Embryonic facial prominence (tissue), 1 donor: ENCODE results near the gene MLH1.

ENCODE experiments used
- DNase-seq: peaks from one replicate; pipeline ENCODE4 v3.0.0-alpha.2; 2016; ENCODE audit errors: extremely low spot score

Gene MLH1

DNA sequence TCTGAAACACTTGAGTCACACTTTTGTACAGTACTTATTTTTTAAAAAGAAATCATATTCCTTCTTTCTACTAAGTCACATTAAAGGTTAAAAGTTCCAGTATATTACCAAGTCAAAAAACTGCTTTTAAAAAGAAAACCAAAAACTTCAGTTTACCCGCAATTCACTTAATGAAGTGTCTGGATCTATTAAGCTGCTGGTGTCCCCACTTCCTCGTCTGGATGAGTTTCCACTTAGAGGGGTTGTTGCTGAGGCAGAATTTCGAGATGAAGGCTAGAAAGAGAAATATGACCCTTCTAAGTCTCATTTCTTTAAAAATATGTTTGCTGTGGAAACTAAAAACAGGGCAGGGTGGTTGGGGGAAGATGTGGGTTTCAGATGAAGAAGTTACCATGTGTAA is 101.3 kb downstream of the MLH1 start:
- DNase-seq, result no peak

DNA sequence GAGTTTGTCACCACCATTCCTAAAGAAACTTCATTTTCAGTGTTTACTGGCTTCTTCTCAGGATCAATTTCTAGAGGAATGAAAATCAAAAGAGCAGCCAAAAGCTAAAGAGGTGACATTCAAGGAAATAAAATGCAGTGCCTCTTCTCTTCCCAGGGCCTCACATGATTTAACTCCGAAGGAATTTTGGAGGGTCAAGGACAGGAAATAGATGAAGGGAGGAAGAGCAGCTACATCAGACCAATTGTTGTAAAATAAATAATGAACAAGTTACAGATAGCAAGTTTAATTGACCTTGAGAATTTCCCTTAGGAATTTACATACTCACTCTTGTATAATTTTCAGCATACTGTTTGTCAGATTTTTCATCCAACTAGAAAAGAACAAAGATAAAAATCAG is 103.0 kb downstream of the MLH1 start:
- DNase-seq, result no peak

DNA sequence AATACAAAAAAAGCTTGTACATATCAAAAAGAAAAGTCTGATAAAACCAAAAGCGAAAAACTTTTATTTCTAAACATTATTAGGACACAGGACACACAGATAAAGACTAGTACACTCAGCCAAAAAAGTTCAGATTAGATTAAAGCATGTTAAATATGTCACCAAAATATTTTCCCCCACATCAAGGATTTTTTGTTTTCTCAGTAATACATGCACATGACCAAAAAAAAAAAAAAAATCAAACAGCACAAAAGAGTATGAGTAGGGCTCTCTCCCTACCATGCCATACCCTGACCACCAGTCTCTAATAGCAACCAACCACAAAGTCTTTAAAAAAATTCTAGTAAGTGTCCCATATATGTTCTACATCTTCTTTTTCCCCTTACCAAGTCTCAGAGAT is 103.7 kb downstream of the MLH1 start:
- DNase-seq, result no peak

- no peak for DNase-seq
These were observed 104.5 kb downstream of the MLH1 start for GRCh38 chr3:37097776-37098175.

DNA sequence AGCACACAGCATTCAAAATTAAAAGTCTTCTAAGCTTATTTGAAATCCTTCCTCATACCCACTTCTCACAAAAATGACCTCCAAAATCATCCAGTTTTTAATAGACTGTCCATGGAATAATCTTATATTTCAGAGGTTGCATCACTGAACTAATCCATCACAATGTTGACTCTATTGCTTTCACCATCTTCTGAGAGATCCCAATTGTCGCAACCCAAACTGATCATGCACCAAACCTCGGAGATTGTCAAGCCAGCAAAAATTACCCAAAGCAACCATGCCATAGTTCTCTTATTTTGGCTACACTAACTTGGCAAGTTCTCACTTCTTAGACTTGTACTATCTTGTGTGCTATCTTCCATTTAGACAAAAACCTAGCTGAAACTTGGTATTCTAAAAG is 105.6 kb downstream of the MLH1 start:
- no peak for DNase-seq

- DNase-seq, result no peak
These were observed 106.2 kb downstream of the MLH1 start for GRCh38 chr3:37099469-37099868.

- DNase-seq, result no peak
These were observed 107.1 kb downstream of the MLH1 start for GRCh38 chr3:37100411-37100810.
